Endothelial cell of umbilical vein (primary cell): ENCODE results near the gene ALLC. TPM values are rescaled to one million over a fixed set of nuclear protein-coding genes. Genes with fewer than 3 reads are reported as not detected.

Experiments used
- BruUV-seq: library from RNA; stranded (reverse); fragments of 400-500 nt; replicated peaks from 2 replicates; lab custom pipeline; 2021; lab: Mats Ljungman, UMichigan
- CTCF ChIA-PET: fragments of 300-600, 350-600 bp; sonication (Branson Sonifier 250); formaldehyde crosslinking; loops from one replicate; lab custom pipeline; 2021; ENCODE audit warnings: antibody characterized with exemption, inconsistent platforms; lab: Charles Lee
- POLR2A ChIA-PET: fragments of 300-600, 350-600 bp; sonication (Branson Sonifier 250); formaldehyde crosslinking; loops from one replicate; lab custom pipeline; 2021; ENCODE audit warnings: antibody characterized with exemption, inconsistent platforms; lab: Charles Lee
- DNase-seq: peaks from one replicate; pipeline ENCODE4 v3.0.0-alpha.2; 2011; ENCODE audit warnings: low read depth, low spot score
- FAIRE-seq: peaks from 2 replicates; lab custom pipeline; 2011; peaks lifted over from hg19 to GRCh38; lab: Jason Lieb, UNC
- H2AFZ ChIP-seq: 2 replicates; pipeline ENCODE4 v1.6.0; 2012; ENCODE audit warnings: low read depth, low read length, control low read depth, inconsistent platforms
- H3K27ac ChIP-seq: 2 replicates; pipeline ENCODE4 v1.5.1; 2011; ENCODE audit warnings: low read depth, mild to moderate bottlenecking, control low read depth, low read length, moderate library complexity; ENCODE audit not compliant: insufficient read depth
- H3K27me3 ChIP-seq, 2 experiments: 2 replicates each; pipeline versions ENCODE4 v1.6.0 to v1.6.1; 2011; ENCODE audit warnings: low read length in 2 of 2, mixed read lengths in 1 of 2; ENCODE audit not compliant: control insufficient read depth in 2 of 2, insufficient read depth in 2 of 2
- H3K36me3 ChIP-seq, 2 experiments: 2 replicates in 1 of 2; 3 replicates in 1 of 2; pipeline ENCODE4 v1.5.1; 2011; ENCODE audit warnings: low read length in 2 of 2, mild to moderate bottlenecking in 1 of 2, moderate library complexity in 1 of 2; ENCODE audit not compliant: control insufficient read depth in 2 of 2, insufficient read depth in 2 of 2; ENCODE audit errors: extremely low read depth in 1 of 2
- H3K4me1 ChIP-seq: 3 replicates; pipeline ENCODE4 v1.5.1; 2011; ENCODE audit warnings: mild to moderate bottlenecking, low read length; ENCODE audit not compliant: control insufficient read depth, insufficient read depth; ENCODE audit errors: extremely low read depth
- H3K4me2 ChIP-seq: 2 replicates; pipeline ENCODE4 v1.6.1; 2011; ENCODE audit warnings: low read length, control low read depth, mixed read lengths; ENCODE audit not compliant: insufficient read depth
- H3K4me3 ChIP-seq, 3 experiments: fragments of 200-600 bp in 1 of 3; sonication (generic), shearing (Covaris generic) in 1 of 3; replicated peaks in 1 of 3; 2 replicates each; pipeline ENCODE4 v1.5.1; 2011 to 2016; ENCODE audit warnings: control low read depth in 3 of 3, low read length in 3 of 3, mild to moderate bottlenecking in 2 of 3, inconsistent platforms in 1 of 3, low read depth in 1 of 3, moderate library complexity in 1 of 3; ENCODE audit not compliant: insufficient read depth in 1 of 3
- H3K79me2 ChIP-seq: 2 replicates; pipeline ENCODE4 v1.6.0; 2012; ENCODE audit warnings: low read length, inconsistent platforms; ENCODE audit not compliant: control insufficient read depth, insufficient read depth
- H3K9ac ChIP-seq: replicated peaks from 2 replicates; pipeline ENCODE3; 2011; ENCODE audit warnings: low read length, control low read depth; ENCODE audit not compliant: insufficient read depth; ENCODE audit errors: extremely low read depth
- H3K9me1 ChIP-seq: replicated peaks from 3 replicates; pipeline ENCODE4 v1.6.0; 2011; ENCODE audit warnings: mild to moderate bottlenecking, low read length; ENCODE audit not compliant: control insufficient read depth, insufficient read depth; ENCODE audit errors: extremely low read depth
- H3K9me3 ChIP-seq: replicated peaks from 2 replicates; pipeline ENCODE4 v1.5.1; 2012; ENCODE audit warnings: low read length, inconsistent platforms; ENCODE audit not compliant: control insufficient read depth, insufficient read depth
- H4K20me1 ChIP-seq: replicated peaks from 2 replicates; pipeline ENCODE3; 2011; ENCODE audit warnings: mild to moderate bottlenecking, low read length; ENCODE audit not compliant: control insufficient read depth, insufficient read depth; ENCODE audit errors: extremely low read depth
- CTCF ChIP-seq, 2 donors: IDR thresholded peaks; 1 replicate in 1 of 2; 2 replicates in 1 of 2; pipeline ENCODE4 v1.5.1; 2011; ENCODE audit warnings: low read length in 2 of 2, mild to moderate bottlenecking in 2 of 2, moderate library complexity in 2 of 2, control low read depth in 1 of 2, inconsistent platforms in 1 of 2, low read depth in 1 of 2; ENCODE audit not compliant: insufficient read depth in 1 of 2; ENCODE audit errors: extremely low read depth in 1 of 2
- EZH2 ChIP-seq: IDR thresholded peaks from 2 replicates; pipeline ENCODE4 v1.6.1; 2012; ENCODE audit warnings: borderline replicate concordance, low read depth, mild to moderate bottlenecking, moderate library complexity, low read length, inconsistent platforms; ENCODE audit not compliant: severe bottlenecking
- FOS ChIP-seq: IDR thresholded peaks from 2 replicates; pipeline ENCODE4 v1.6.1; 2011; ENCODE audit warnings: mild to moderate bottlenecking, low read length, moderate library complexity, borderline replicate concordance; ENCODE audit not compliant: insufficient read depth
- GATA2 ChIP-seq: IDR thresholded peaks from 2 replicates; pipeline ENCODE4 v1.7.0; 2011; ENCODE audit warnings: low read depth, mild to moderate bottlenecking, moderate library complexity, mixed read lengths, low read length; ENCODE audit not compliant: insufficient read length, insufficient read depth
- JUN ChIP-seq: IDR thresholded peaks from 2 replicates; pipeline ENCODE4 v1.6.1; 2011; ENCODE audit warnings: borderline replicate concordance, low read depth; ENCODE audit not compliant: insufficient read length, insufficient read depth
- MAX ChIP-seq: IDR thresholded peaks from 2 replicates; pipeline ENCODE4 v1.6.1; 2011; ENCODE audit not compliant: insufficient read depth, insufficient read length
- MYC ChIP-seq: IDR thresholded peaks from one replicate; pipeline ENCODE4 v1.6.1; 2011; ENCODE audit warnings: mild to moderate bottlenecking, low read depth, low read length
- POLR2A ChIP-seq: IDR thresholded peaks from 2 replicates; pipeline ENCODE4 v1.6.1; 2012; ENCODE audit warnings: low read depth, mild to moderate bottlenecking, control low read depth, low read length
- POLR2AphosphoS5 ChIP-seq: IDR thresholded peaks from 2 replicates; pipeline ENCODE4 v1.6.1; 2012; ENCODE audit warnings: low read depth, mild to moderate bottlenecking, control low read depth, low read length, moderate library complexity; ENCODE audit not compliant: insufficient read depth
- dilution Hi-C: fragments of 300-500 bp; cut with MboI; formaldehyde crosslinking; loops from one replicate; pipeline ENCODE4 v1.15.0; 2019; ENCODE audit warnings: low sequenced_read_pairs; ENCODE audit not compliant: extremely low pct_ligation_motif_present
- intact Hi-C: fragments of 100-400 bp; cut with micrococcal nuclease; formaldehyde crosslinking; loops from one replicate; pipeline ENCODE4 v1.10.0; 2022
- polyA plus RNA-seq, 4 experiments: library from polyadenylated mRNA; depleted of rRNA in 3 of 4; stranded (reverse) in 3 of 4; unstranded in 1 of 4; fragments of >200 nt; gene quantifications; 2 replicates each; pipeline versions ENCODE4 v1.2.1 to v1.2.3, GENCODE V29; 2011 to 2012; ENCODE audit warnings: missing spikeins in 1 of 4
- total RNA-seq: library from RNA; stranded (reverse); gene quantifications from 2 replicates; pipeline ENCODE4 v1.2.3, GENCODE V29; 2021

Gene ALLC
- total and polyA plus RNA-seq, 2 donors (not counting 3 experiments of a cell fraction or from before 2014, with no cell fraction given) = not detected

GRCh38 chr2:3626812-3627499 is 31.0 kb upstream of the ALLC start:
- Histone ChIP-seq H2AFZ (no peak overlapping the region), H3K9me3 (no peaks in the 10 kb centered on the region), H4K20me1 (no peaks in the 10 kb centered on the region), H3K79me2 (no peaks in the 10 kb centered on the region), H3K4me2 (no peak overlapping the region), H3K27ac (no peak overlapping the region), H3K4me1 (no peaks in the 10 kb centered on the region), H3K27me3 (no peaks in the 10 kb centered on the region), H3K9ac (no peak overlapping the region), H3K9me1 (no peaks in the 10 kb centered on the region), H3K36me3 (no peaks in the 10 kb centered on the region), H3K4me3 (no peak overlapping the region)
- FAIRE-seq (no peak), DNase-seq (no peak)
- ChIA-PET CTCF (interaction anchor here (1.0 kb wide), 1 partner anchor 42 kb away, joined by 3 read pairs; no protein-coding TSS in a partner anchor), POLR2A (no interaction called here)
- dilution Hi-C loops = no loop called here
- intact Hi-C loops = no loop called here
- no TSS peak for BruUV-seq
- no peak for TF ChIP-seq GATA2
- TF ChIP-seq MYC = no peak
- TF ChIP-seq POLR2A = no peak
- no peak for TF ChIP-seq EZH2
- no peak for TF ChIP-seq JUN
- TF ChIP-seq MAX = no peak
- TF ChIP-seq FOS = no peak
- no peak for TF ChIP-seq POLR2AphosphoS5
- TF ChIP-seq CTCF (IDR thresholded peaks at IDR 0.05; ENCODE audit: extremely low read depth in 1 of 2, insufficient read depth in 1 of 2, low read depth in 1 of 2, low read length in 2 of 2) = no peak
